NK-92 (cell line): ENCODE data around the gene LCP1.

Experiments
- DNase-seq: peaks from one replicate; lab custom pipeline; 2025; ENCODE audit not compliant: unreplicated experiment; lab: John Stamatoyannopoulos, UW

Gene LCP1

GRCh38 chr13:46131705-46132104 is 50.3 kb downstream of the LCP1 start:
- no peak for DNase-seq

- DNase-seq: no peak
Observed at GRCh38 chr13:46129955-46130618, 51.9 kb downstream of the LCP1 start.

- no peak for DNase-seq
Observed at GRCh38 chr13:46129124-46129523, 52.9 kb downstream of the LCP1 start.

- no peak for DNase-seq
Observed at GRCh38 chr13:46127358-46128023, 54.5 kb downstream of the LCP1 start.

- no peak for DNase-seq
Observed at GRCh38 chr13:46126552-46127357, 55.2 kb downstream of the LCP1 start.

GRCh38 chr13:46126056-46126455 is 55.9 kb downstream of the LCP1 start:
- DNase-seq: no peak

GRCh38 chr13:46124967-46125933 is 56.7 kb downstream of the LCP1 start:
- DNase-seq: no peak

- DNase-seq: no peak
Observed at GRCh38 chr13:46124531-46124966, 57.4 kb downstream of the LCP1 start.

- DNase-seq: no peak
Observed at GRCh38 chr13:46122304-46122703, 59.7 kb downstream of the LCP1 start.

GRCh38 chr13:46121597-46122163 is 60.3 kb downstream of the LCP1 start:
- DNase-seq: no peak

- DNase-seq: no peak
Observed at GRCh38 chr13:46121033-46121432, 60.9 kb downstream of the LCP1 start.

- DNase-seq: no peak
Observed at GRCh38 chr13:46119883-46120614, 61.9 kb downstream of the LCP1 start.

GRCh38 chr13:46116653-46117502 is 65.1 kb downstream of the LCP1 start:
- no peak for DNase-seq

- DNase-seq: no peak
Observed at GRCh38 chr13:46114613-46115012, 67.4 kb downstream of the LCP1 start.

GRCh38 chr13:46113596-46113995 is 68.4 kb downstream of the LCP1 start:
- DNase-seq: no peak

GRCh38 chr13:46111151-46111550 is 70.8 kb downstream of the LCP1 start:
- DNase-seq: no peak

- DNase-seq: no peak
Observed at GRCh38 chr13:46109451-46109850, 72.5 kb downstream of the LCP1 start.

- DNase-seq: no peak
Observed at GRCh38 chr13:46106839-46107371, 75.1 kb downstream of the LCP1 start.

GRCh38 chr13:46104868-46105267 is 77.1 kb downstream of the LCP1 start, which contains the start of gene CPB2:
Gene CPB2 (minus strand): TSS chr13:46105033. CDS start chr13:46105009, 24 bp downstream.
- no peak for DNase-seq
